ENCODE measurements around the gene EDN3. TPM values are rescaled to one million over a fixed set of nuclear protein-coding genes. Genes with fewer than 3 reads are reported as not detected.

EDN3 gene
- total RNA-seq, 4 donors from 2014 or later = 3.7 to 18.0 (median 11.7) TPM

DNA sequence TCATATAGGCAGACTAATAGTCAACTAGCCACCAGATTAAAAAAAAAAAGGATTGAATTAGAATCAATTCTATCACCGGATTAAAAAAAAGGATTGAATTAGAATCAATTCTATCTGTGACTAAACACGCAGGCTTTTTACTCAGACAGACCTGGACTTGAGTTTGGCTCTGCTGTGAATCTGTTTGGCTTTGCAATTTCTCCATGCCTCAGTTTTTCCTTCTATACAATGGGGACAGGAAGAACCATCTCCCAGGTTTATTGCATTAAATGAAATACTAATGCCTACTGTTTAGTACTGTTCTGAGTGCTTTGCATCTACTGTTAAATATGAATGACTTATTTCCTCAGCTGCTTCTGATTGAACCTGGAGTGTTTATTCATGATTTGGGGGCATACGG is 30.0 kb upstream of the EDN3 start:
- Histone ChIP-seq H3K4me3 (no peak overlapping the region), H3K9me3 (no peaks in the 10 kb centered on the region), H3K4me1 (no peaks in the 10 kb centered on the region), H3K27me3 (peaks cover 0 to 57% (median 1%) of the 10 kb centered on the region in 4 donors), H3K27ac (replicated peaks in 1 of 4) (no peak overlapping the region), H3K36me3 (no peaks in the 10 kb centered on the region)
- DNase-seq (ENCODE audit: extremely low spot score) = no peak
- intact Hi-C loops (cut with DNase I) = no loop called here
- WGBS = 78% methylated on average over 3 of the region's 3 CpGs
- TF ChIP-seq POLR2A (IDR thresholded peaks at IDR 0.05; ENCODE audit: low read depth) = no peak
- no peak for TF ChIP-seq POLR2AphosphoS5 (IDR thresholded peaks at IDR 0.05)
- TF ChIP-seq, protein P1, sequence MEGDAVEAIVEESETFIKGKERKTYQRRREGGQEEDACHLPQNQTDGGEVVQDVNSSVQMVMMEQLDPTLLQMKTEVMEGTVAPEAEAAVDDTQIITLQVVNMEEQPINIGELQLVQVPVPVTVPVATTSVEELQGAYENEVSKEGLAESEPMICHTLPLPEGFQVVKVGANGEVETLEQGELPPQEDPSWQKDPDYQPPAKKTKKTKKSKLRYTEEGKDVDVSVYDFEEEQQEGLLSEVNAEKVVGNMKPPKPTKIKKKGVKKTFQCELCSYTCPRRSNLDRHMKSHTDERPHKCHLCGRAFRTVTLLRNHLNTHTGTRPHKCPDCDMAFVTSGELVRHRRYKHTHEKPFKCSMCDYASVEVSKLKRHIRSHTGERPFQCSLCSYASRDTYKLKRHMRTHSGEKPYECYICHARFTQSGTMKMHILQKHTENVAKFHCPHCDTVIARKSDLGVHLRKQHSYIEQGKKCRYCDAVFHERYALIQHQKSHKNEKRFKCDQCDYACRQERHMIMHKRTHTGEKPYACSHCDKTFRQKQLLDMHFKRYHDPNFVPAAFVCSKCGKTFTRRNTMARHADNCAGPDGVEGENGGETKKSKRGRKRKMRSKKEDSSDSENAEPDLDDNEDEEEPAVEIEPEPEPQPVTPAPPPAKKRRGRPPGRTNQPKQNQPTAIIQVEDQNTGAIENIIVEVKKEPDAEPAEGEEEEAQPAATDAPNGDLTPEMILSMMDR (IDR thresholded peaks at IDR 0.05) = no peak
- no peak for TF ChIP-seq EP300 (IDR thresholded peaks at IDR 0.05)

DNA sequence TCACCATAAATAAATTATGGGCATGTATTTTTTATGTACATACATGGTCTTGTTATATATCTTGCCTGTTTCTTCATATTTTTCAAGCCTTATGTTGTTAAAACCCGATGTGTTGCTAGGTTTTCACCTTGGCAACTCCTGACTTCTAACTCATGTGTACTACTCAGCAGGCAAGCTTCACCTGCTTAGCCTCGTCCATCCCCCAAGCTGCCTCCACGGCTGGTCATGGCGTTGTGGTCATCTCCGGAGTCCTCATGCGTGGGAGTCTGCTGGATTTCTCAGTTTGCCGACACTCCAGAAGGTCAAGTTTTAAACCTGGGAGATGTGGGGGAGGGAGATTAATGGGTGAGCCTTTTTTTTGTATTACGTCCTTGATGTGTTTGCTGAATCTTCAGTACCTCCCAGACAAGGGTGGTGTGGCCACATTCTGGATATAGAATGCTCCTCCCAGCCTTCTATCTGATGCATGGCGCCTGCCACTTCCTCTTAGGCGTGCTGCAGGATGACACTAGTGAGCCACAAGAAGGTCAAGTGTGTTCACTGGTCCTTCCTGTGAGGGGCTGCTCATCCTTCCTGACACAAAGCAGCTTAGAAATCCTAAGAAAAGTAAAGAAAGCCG is 26.6 kb upstream of the EDN3 start:
- Histone ChIP-seq H3K27ac (replicated peaks in 1 of 4) (no peak overlapping the region), H3K4me1 (no peaks in the 10 kb centered on the region), H3K27me3 (peaks cover 0 to 57% (median 0%) of the 10 kb centered on the region in 4 donors), H3K36me3 (no peaks in the 10 kb centered on the region), H3K9me3 (no peaks in the 10 kb centered on the region), H3K4me3 (no peak overlapping the region)
- intact Hi-C loops (cut with DNase I) = no loop called here
- no peak for DNase-seq (ENCODE audit: extremely low spot score)
- 75% methylated on average over 11 of the region's 11 CpGs for WGBS
- TF ChIP-seq POLR2AphosphoS5 (IDR thresholded peaks at IDR 0.05) = no peak
- TF ChIP-seq, protein P1 (IDR thresholded peaks at IDR 0.05) = no peak
- TF ChIP-seq POLR2A (IDR thresholded peaks at IDR 0.05; ENCODE audit: low read depth) = no peak
- TF ChIP-seq EP300 (IDR thresholded peaks at IDR 0.05) = no peak

DNA sequence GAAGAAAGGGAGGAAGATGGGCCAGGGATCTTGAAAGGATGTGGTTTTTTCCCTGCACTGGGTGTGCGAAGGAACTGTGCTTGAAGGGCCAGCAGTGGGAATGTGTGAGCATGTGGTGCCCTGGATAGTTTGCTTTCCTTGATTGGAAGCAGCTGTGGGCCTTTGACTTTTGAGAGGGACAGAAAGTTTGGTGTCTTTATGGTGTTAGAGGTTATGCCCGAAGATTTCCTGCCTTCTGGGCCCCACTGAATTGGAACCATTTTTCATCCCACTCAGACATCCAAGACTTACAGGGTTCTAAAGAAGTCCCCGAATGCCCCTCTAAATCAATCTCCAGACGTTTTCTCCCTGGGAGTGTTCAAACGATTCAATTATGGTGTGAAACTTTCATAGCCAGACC is 23.5 kb upstream of the EDN3 start:
- no peaks in the 10 kb centered on the region for H3K9me3 ChIP-seq
- intact Hi-C loops (cut with DNase I) = no loop called here
- WGBS = 48% methylated on average over 5 of the region's 5 CpGs
- H3K36me3 ChIP-seq = no peaks in the 10 kb centered on the region
- no peak for DNase-seq (ENCODE audit: extremely low spot score)
- TF ChIP-seq POLR2A (IDR thresholded peaks at IDR 0.05; ENCODE audit: low read depth) (no peak), EP300 (IDR thresholded peaks at IDR 0.05) (no peak), POLR2AphosphoS5 (IDR thresholded peaks at IDR 0.05) (no peak)
- TF ChIP-seq, protein P1 (IDR thresholded peaks at IDR 0.05) = no peak
- H3K27me3 ChIP-seq = peaks cover 0 to 38% (median 0%) of the 10 kb centered on the region in 4 donors
- no peak overlapping the region for H3K27ac ChIP-seq (replicated peaks in 1 of 4)
- H3K4me1 ChIP-seq = no peaks in the 10 kb centered on the region
- no peak overlapping the region for H3K4me3 ChIP-seq

DNA sequence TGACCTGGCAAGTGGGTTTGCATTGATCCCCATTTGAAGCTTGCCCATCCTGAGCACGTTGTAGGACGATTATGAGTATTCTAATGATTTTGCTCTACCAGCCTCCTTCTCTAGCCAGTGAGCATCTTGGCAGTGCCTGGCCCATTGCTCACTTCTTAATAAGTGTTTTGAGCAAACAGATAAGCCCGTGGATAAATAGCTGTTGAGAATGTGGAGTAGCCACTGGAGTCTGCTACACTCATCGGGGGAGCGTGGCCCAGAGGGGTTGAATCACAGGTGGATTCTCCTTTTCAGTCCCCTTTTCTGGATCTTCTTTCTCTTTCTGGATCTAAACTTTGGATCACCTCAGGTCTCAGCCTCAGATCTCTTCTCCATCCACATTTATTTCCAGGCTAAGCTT is 15.9 kb upstream of the EDN3 start:
- no peaks in the 10 kb centered on the region for H3K9me3 ChIP-seq
- WGBS = 91% methylated on average over 5 of the region's 5 CpGs
- intact Hi-C loops (cut with DNase I) = no loop called here
- no peak overlapping the region for H3K4me3 ChIP-seq
- DNase-seq (ENCODE audit: extremely low spot score) = no peak
- no peaks in the 10 kb centered on the region for H3K36me3 ChIP-seq
- peaks cover 0 to 9% (median 0%) of the 10 kb centered on the region in 4 donors for H3K27me3 ChIP-seq
- TF ChIP-seq POLR2A (IDR thresholded peaks at IDR 0.05; ENCODE audit: low read depth) (no peak), EP300 (IDR thresholded peaks at IDR 0.05) (no peak), POLR2AphosphoS5 (IDR thresholded peaks at IDR 0.05) (no peak)
- TF ChIP-seq, protein P1 (IDR thresholded peaks at IDR 0.05) = no peak
- H3K4me1 ChIP-seq = no peaks in the 10 kb centered on the region
- no peak overlapping the region for H3K27ac ChIP-seq (replicated peaks in 1 of 4)

DNA sequence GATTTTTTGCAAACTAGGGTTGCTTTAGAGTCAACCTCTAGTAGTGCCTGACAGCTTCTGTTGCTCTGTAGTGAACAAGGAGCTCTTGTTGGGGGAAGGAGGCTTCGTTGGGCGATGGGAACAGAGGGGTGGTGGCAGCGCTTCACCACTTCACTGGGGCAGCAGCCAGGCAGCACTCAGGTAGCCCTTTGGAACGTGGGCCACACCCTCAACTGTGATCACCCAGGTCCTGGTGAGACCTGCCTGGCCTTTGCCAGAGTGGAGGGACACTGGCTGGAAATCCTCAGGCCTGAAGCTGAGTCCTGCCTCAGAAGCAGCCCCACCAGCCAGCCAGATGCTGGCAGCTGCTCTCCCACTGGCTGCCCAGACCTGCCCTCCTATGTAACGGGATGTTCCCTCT is 10.4 kb upstream of the EDN3 start:
- DNase-seq (ENCODE audit: extremely low spot score) = no peak
- H3K36me3 ChIP-seq = no peaks in the 10 kb centered on the region
- no peaks in the 10 kb centered on the region for H3K9me3 ChIP-seq
- H3K27ac ChIP-seq (replicated peaks in 1 of 4) = no peak overlapping the region
- 85% methylated on average over 4 of the region's 5 CpGs for WGBS
- H3K4me1 ChIP-seq = no peaks in the 10 kb centered on the region
- intact Hi-C loops (cut with DNase I) = no loop called here
- peaks cover 0 to 36% (median 0%) of the 10 kb centered on the region in 4 donors for H3K27me3 ChIP-seq
- H3K4me3 ChIP-seq = no peak overlapping the region
- no peak for TF ChIP-seq EP300 (IDR thresholded peaks at IDR 0.05)
- TF ChIP-seq POLR2A (IDR thresholded peaks at IDR 0.05; ENCODE audit: low read depth) = no peak
- TF ChIP-seq, protein P1 (IDR thresholded peaks at IDR 0.05) = no peak
- TF ChIP-seq POLR2AphosphoS5 (IDR thresholded peaks at IDR 0.05) = no peak
